Stimulated activated CD8-positive, alpha-beta memory T cell treated with anti-CD3 and anti-CD28 coated beads, Interleukin-4, amount 100 ng/mL, for 48 hours (primary cell): ENCODE measurements around the gene PCIF1.
"Not testable (repeated sequence)": the region's sequence is repeated elsewhere in the genome, so short reads cannot be mapped to it uniquely, and the experiment has no call there.

Experiments used
- DNase-seq: peaks from one replicate; pipeline ENCODE4 v3.0.0-alpha.2; 2020

The PCIF1 gene

GRCh38 chr20:45924391-45925261 is 9.9 kb upstream of the PCIF1 start:
- DNase-seq = no peak

DNA sequence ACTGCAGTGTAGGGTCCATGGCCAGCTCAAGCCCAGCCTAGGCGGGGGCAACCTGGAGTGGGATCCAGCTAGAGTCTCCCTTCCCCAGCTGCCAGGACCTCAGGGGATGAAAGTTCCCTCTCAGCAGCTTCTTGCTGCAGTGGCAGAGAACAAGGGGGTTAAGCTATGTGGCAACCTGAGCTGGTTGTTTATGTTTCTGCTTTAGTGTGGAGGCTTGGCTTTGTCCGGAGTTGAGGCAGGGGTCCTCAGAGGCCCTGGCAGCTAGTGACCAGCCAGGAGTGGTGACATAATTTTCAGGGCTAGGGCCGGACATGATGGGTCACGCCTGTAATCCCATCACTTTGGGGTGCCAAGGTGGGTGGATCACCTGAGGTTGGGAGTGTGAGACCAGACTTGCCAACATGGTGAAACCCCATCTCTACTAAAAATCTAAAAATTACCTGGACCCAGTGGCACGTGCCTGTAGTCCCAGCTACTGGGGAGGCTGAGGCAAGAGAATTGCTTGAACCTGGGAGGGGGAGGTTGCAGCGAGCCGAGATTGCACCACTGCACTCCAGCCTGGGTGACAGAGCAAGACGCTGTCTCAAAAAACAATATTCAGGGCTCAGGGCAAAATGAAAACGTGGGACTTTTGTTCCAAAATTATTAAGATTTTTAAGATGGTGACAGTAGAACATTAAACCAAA is 8.5 kb upstream of the PCIF1 start:
- DNase-seq = no peak

DNA sequence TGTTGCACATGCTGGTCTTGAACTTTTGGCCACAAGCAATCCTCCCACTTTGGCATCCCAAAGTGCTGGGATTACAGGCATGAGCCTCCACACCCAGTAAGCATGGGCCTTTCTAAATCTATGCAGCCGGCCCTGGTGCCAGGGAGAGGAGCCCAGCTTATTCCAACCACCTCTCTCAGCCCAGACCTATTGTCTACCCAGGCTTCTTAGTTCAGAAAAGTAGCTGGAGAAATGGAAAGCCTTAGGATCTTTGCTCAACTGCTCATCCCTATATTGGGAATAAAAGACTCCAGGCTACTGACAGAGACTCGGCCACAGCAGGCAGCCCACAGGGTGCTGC is 7.8 kb upstream of the PCIF1 start:
- no peak for DNase-seq

GRCh38 chr20:45927071-45927878 is 7.2 kb upstream of the PCIF1 start:
- no peak for DNase-seq

GRCh38 chr20:45931680-45932079 is 2.8 kb upstream of the PCIF1 start:
- not testable (repeated sequence) for DNase-seq

DNA sequence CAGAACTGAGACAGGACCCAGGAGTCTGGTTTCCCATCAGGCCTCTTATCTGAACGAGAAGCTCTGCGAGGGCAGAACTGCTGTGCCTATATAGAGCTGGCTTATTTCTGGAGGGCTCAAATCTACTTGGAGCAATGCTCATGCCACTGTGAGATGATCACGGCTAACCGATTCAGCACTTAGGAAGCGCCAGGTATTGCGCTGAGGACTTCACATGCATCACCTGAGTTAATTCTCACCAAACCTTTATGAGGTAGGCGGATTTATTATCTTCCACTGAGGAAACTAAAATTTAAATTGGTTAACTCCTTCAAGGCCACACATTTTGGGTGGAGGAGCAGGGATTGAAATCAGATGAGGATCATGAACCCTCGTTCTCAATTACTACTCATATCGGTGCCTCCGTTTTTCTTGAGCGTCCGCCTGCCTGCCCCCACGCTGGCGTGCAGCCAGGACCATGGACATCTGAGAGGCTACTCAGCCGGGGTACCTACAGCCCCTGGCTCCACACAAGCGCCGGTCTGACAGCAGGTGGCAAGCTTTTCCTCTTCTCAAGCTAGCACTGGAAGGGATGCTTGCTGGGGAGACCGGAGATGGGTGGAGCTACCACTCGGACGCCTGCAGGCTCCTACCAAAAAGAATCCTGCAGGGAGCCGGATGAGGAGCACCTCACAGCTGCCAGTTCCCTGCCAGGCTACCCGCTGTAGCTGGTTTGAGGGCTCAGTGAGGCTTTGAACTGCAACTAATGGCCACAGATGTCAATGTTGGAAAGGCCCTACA is 1.0 kb upstream of the PCIF1 start:
- DNase-seq = peak; percentile 73

DNA sequence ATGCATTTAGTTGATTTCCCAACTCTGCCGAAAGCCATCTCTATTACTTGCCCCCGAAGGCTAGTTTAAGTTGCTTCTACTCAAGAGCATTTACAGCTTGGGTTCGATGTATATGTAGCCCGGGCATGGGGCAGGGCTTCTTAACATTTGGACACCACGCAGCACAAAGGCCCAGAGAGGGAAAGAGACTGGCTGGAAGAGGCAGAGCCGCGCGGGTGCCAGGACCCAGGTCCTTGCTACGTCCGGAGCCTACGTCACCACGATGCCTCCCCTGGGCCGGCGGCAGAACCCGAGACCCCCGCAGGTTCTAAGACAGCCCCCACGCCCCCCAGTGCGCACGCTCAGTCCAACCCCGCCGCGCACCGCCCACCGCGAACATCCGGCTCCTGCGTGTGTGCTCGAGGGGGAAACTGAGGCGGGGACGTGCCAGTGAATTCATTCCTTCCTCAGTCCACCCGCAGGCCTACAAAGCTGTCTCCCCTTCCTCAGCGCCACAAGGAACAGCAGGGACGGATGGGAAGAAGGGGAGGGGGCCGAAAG is 367 bp upstream of the PCIF1 start:
- no peak for DNase-seq

DNA sequence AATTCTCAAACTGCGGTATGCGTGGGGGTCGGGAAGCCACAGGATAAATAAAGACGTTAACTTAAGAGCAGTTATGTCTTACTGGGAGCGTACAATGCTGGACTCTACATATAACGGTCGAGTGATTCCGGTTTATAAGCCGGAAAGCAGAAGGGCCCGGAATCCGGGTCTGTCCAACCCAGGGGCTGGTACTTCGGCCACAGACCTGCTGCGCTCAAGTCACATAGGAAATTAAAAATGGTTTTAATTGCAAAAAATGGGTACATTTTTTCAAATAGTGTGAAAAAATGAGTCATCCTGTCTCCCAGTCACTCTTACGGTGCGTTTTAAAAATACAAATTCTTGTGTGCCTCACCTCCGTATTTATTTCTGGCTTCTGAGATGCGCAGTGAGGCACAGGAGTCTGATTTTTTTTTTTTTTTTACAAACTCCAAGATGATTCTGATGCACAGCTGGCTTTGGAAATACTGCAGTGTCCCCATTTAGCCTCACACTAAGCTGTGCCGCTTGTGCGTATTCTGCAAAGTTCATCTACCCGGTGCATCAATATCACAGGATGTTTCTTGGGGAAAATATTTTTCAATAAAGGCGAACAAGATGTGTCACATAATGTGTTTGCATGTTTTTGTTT is 1.0 kb downstream of the PCIF1 start:
- no peak for DNase-seq

DNA sequence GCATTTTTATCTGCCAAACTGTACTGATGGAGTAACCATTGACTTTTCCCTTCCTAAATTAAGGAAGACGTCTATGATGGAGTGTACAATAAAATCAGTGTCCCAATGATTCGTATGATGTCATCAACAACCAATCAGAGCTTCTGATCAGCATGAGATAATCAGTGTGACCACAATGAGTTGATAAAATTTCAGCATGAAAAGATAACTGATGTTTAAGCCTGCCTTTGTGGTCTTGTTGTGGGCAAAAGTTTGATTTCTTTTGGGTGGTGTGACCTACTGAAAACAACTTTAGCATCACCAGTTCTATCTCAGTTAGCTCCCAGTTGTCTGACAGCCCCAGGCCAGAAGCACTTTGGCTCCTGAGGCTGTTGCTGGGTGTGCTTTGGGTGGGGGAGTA is 3.3 kb downstream of the PCIF1 start:
- DNase-seq = no peak

DNA sequence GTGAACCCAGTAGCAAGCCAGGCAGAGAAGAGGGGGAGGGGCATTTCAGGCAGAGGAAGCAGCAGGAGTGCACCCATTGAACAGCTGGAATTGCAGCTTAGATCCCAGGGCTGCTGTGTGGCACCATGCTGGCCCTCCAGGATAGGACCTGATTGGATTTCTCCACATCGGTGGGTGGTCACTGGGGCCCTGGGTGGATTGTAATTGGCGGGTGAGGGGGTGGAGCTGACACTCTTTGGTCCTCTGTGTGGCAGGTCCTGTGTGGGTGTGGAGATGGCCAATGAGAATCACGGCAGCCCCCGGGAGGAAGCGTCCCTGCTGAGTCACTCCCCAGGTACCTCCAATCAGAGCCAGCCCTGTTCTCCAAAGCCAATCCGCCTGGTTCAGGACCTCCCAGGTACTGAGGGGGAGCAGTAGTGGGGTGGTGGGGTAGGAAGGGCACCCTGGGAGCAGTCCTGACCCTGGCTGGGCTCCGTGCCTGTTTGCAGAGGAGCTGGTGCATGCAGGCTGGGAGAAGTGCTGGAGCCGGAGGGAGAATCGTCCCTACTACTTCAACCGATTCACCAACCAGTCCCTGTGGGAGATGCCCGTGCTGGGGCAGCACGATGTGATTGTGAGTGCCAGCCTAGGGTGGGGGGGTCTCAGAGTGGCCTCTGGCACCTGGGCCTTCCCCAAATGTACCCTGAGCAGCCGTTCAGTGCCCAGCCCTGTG is 4.4 kb downstream of the PCIF1 start:
- DNase-seq = no peak

GRCh38 chr20:45940053-45940452 is 5.6 kb downstream of the PCIF1 start:
- no peak for DNase-seq

DNA sequence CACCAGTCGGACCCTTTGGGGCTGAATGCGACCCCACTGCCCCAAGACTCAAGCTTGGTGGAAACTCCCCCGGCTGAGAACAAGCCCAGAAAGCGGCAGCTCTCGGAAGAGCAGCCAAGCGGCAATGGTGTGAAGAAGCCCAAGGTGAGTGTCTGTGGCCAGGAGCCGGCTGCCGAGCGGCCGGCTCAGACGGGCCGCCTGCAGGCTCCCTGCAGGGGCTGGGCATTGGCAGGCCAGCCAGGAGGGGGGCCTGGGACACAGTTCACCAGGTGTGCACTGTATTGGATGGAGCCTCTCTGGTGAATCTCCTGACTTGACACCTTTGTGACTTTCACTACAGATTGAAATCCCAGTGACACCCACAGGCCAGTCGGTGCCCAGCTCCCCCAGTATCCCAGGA is 6.0 kb downstream of the PCIF1 start:
- no peak for DNase-seq

- no peak for DNase-seq
These were observed 9.1 kb downstream of the PCIF1 start for GRCh38 chr20:45943613-45944012.

DNA sequence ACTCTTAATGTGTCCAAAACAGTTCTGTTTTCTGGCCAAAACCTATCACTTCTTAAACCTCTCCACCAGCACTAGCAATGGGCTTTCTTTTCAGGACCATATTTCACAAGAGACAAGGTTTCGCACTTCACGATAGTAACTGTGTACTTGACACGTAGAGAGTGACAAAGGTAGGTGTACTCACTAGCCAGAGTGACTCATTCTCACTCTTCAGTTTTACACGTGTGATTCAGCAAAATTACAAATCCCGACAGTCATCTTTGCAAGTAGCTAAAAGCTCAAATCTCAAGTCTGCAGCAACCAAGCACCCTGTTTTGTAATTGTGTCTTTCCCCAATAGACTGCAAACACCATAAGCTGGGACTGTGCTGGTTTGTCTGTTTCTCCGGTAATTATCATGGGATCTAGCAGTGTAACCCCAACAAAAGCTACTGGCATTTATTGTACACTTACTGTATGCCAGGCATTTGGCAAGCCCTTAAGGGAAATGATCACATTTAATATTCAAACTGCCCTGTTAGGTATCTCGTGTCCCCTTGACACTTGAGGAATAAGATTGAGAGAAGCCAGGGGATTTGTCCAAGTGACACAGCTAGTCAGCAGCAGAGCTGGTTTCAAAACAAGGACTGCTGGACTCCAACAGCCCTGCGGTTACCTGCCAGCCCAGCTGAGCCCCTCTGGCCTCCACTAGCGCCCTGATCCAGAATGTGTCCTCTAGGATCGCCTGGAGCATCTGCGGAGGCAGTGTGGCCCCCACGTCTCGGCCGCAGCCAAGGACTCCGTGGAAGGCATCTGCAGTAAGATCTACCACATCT is 9.9 kb downstream of the PCIF1 start:
- DNase-seq = no peak

GRCh38 chr20:45944965-45945677 is 10.6 kb downstream of the PCIF1 start:
- no peak for DNase-seq

- no peak for DNase-seq
These were observed 11.2 kb downstream of the PCIF1 start for GRCh38 chr20:45945678-45946148.

GRCh38 chr20:45946149-45946970 is 11.9 kb downstream of the PCIF1 start:
- peak; percentile 68 for DNase-seq

- DNase-seq = no peak
These were observed 12.8 kb downstream of the PCIF1 start for GRCh38 chr20:45947110-45947866.
